ENCODE measurements around the gene PSAP. TPM values are rescaled to one million over a fixed set of nuclear protein-coding genes. Genes with fewer than 3 reads are reported as not detected.

The PSAP gene
- total RNA-seq, 1 donor from 2014 or later: 1,672 TPM

- no peaks in the 10 kb centered on the region for H3K9me3 ChIP-seq (replicated peaks)
- peak overlapping the region; percentile 84 for H3K27ac ChIP-seq (replicated peaks)
- no peak overlapping the region for H3K4me3 ChIP-seq
- peaks cover 91% of the 10 kb centered on the region for H3K4me1 ChIP-seq
- H3K36me3 ChIP-seq: peaks cover 44% of the 10 kb centered on the region
- H3K27me3 ChIP-seq (ENCODE audit: low read depth): no peaks in the 10 kb centered on the region
- no peak for TF ChIP-seq CTCF (IDR thresholded peaks at IDR 0.05; ENCODE audit: borderline replicate concordance)
- intact Hi-C loops (cut with micrococcal nuclease): loop anchor here (10.0 kb wide), 1 partner anchor 60 kb away; no protein-coding TSS in a partner anchor
- no peak for DNase-seq
Measured at GRCh38 chr10:71834343-71834674, 16.7 kb downstream of the PSAP start.

GRCh38 chr10:71833451-71834342 is 17.4 kb downstream of the PSAP start:
- no peaks in the 10 kb centered on the region for H3K27me3 ChIP-seq (ENCODE audit: low read depth)
- H3K4me1 ChIP-seq: peaks cover 91% of the 10 kb centered on the region
- intact Hi-C loops (cut with micrococcal nuclease): loop anchor here (10.0 kb wide), 1 partner anchor 61 kb away; no protein-coding TSS in a partner anchor
- H3K4me3 ChIP-seq: no peak overlapping the region
- no peak for DNase-seq
- peaks cover 51% of the 10 kb centered on the region for H3K36me3 ChIP-seq
- peak overlapping the region; percentile 84 for H3K27ac ChIP-seq (replicated peaks)
- H3K9me3 ChIP-seq (replicated peaks): no peaks in the 10 kb centered on the region
- TF ChIP-seq CTCF (IDR thresholded peaks at IDR 0.05; ENCODE audit: borderline replicate concordance): no peak

- intact Hi-C loops (cut with micrococcal nuclease): loop anchor here (10.0 kb wide), 1 partner anchor 62 kb away; no protein-coding TSS in a partner anchor
- no peak for TF ChIP-seq CTCF (IDR thresholded peaks at IDR 0.05; ENCODE audit: borderline replicate concordance)
- Histone ChIP-seq H3K9me3 (replicated peaks) (no peaks in the 10 kb centered on the region), H3K4me1 (peaks cover 86% of the 10 kb centered on the region), H3K4me3 (no peak overlapping the region), H3K27ac (replicated peaks) (no peak overlapping the region), H3K27me3 (ENCODE audit: low read depth) (no peaks in the 10 kb centered on the region), H3K36me3 (peaks cover 58% of the 10 kb centered on the region)
- no peak for DNase-seq
Measured at GRCh38 chr10:71832967-71833366, 18.1 kb downstream of the PSAP start.

- peaks cover 68% of the 10 kb centered on the region for H3K36me3 ChIP-seq
- no peak for TF ChIP-seq CTCF (IDR thresholded peaks at IDR 0.05; ENCODE audit: borderline replicate concordance)
- DNase-seq: no peak
- H3K27ac ChIP-seq (replicated peaks): no peak overlapping the region
- H3K4me3 ChIP-seq: no peak overlapping the region
- intact Hi-C loops (cut with micrococcal nuclease): loop anchor here (10.0 kb wide), 1 partner anchor 63 kb away; no protein-coding TSS in a partner anchor
- no peaks in the 10 kb centered on the region for H3K9me3 ChIP-seq (replicated peaks)
- peaks cover 75% of the 10 kb centered on the region for H3K4me1 ChIP-seq
- no peaks in the 10 kb centered on the region for H3K27me3 ChIP-seq (ENCODE audit: low read depth)
Measured at GRCh38 chr10:71831646-71832552, 19.2 kb downstream of the PSAP start.

- Histone ChIP-seq H3K36me3 (peaks cover 80% of the 10 kb centered on the region), H3K27me3 (ENCODE audit: low read depth) (no peaks in the 10 kb centered on the region), H3K4me1 (peaks cover 63% of the 10 kb centered on the region), H3K9me3 (replicated peaks) (no peaks in the 10 kb centered on the region), H3K27ac (replicated peaks) (no peak overlapping the region), H3K4me3 (no peak overlapping the region)
- DNase-seq: no peak
- intact Hi-C loops (cut with micrococcal nuclease): loop anchor here (10.0 kb wide), 1 partner anchor 64 kb away; no protein-coding TSS in a partner anchor
- no peak for TF ChIP-seq CTCF (IDR thresholded peaks at IDR 0.05; ENCODE audit: borderline replicate concordance)
Measured at GRCh38 chr10:71830726-71831125, 20.3 kb downstream of the PSAP start.

Data from left ventricle myocardium inferior (tissue), 1 donor.